NCI-H146 (cell line): ENCODE data around the gene MYCN.
"Not testable (repeated sequence)": the region's sequence is repeated elsewhere in the genome, so short reads cannot be mapped to it uniquely, and the experiment has no call there.

Experiments used
- DNase-seq: peaks from one replicate; lab custom pipeline; 2025; lab: John Stamatoyannopoulos, UW

MYCN gene

GRCh38 chr2:15939854-15940660 is at the start of gene MYCN:
Gene MYCN (plus strand): TSS chr2:15940550. CDS start chr2:15942065, 1,515 bp downstream.
- DNase-seq: peak; percentile 86

- DNase-seq: peak; percentile 5
Observed at GRCh38 chr2:15890936-15891905, 49.1 kb upstream of the MYCN start.

- DNase-seq: no peak
Observed at GRCh38 chr2:15892151-15892880, 48.0 kb upstream of the MYCN start.

GRCh38 chr2:15893085-15893484 is 47.3 kb upstream of the MYCN start:
- DNase-seq: no peak

GRCh38 chr2:15893689-15894480 is 46.5 kb upstream of the MYCN start:
- DNase-seq: no peak

GRCh38 chr2:15894481-15895144 is 45.7 kb upstream of the MYCN start:
- no peak for DNase-seq

- no peak for DNase-seq
Observed at GRCh38 chr2:15895615-15896469, 44.5 kb upstream of the MYCN start.

- no peak for DNase-seq
Observed at GRCh38 chr2:15896859-15897258, 43.5 kb upstream of the MYCN start.

- no peak for DNase-seq
Observed at GRCh38 chr2:15897431-15898098, 42.8 kb upstream of the MYCN start.

- no peak for DNase-seq
Observed at GRCh38 chr2:15899327-15899612, 41.1 kb upstream of the MYCN start.

GRCh38 chr2:15899751-15900493 is 40.4 kb upstream of the MYCN start:
- DNase-seq: no peak

- DNase-seq: no peak
Observed at GRCh38 chr2:15901095-15901807, 39.1 kb upstream of the MYCN start.

GRCh38 chr2:15901808-15902130 is 38.6 kb upstream of the MYCN start:
- DNase-seq: no peak

- DNase-seq: not testable (repeated sequence)
Observed at GRCh38 chr2:15903910-15904309, 36.4 kb upstream of the MYCN start.

GRCh38 chr2:15905267-15905645 is 35.1 kb upstream of the MYCN start:
- no peak for DNase-seq

GRCh38 chr2:15905986-15906491 is 34.3 kb upstream of the MYCN start:
- DNase-seq: no peak

GRCh38 chr2:15906778-15907177 is 33.6 kb upstream of the MYCN start:
- no peak for DNase-seq
